Endothelial cell of hepatic sinusoid (primary cell): ENCODE results near the gene CYP2W1.

ENCODE experiments used
- in situ Hi-C: cut with HindIII; loops from 2 replicates; pipeline ENCODE4 v1.10.0; 2017; ENCODE audit warnings: low sequenced_read_pairs

CYP2W1 gene

GRCh38 chr7:978416-979091 lies 4.4 kb upstream of the CYP2W1 start:
- in situ Hi-C loops: no loop called here

- in situ Hi-C loops: no loop called here
These were observed 3.8 kb upstream of the CYP2W1 start for GRCh38 chr7:979151-979550.

GRCh38 chr7:979886-980571 lies 3.0 kb upstream of the CYP2W1 start:
- in situ Hi-C loops: no loop called here

- in situ Hi-C loops: no loop called here
These were observed 1.0 kb upstream of the CYP2W1 start for GRCh38 chr7:981793-982510.

GRCh38 chr7:982511-983003 lies 424 bp upstream of the CYP2W1 start:
- in situ Hi-C loops: no loop called here

- in situ Hi-C loops: no loop called here
These were observed 663 bp downstream of the CYP2W1 start for GRCh38 chr7:983616-984071.

- in situ Hi-C loops: no loop called here
These were observed 1.6 kb downstream of the CYP2W1 start for GRCh38 chr7:984361-985126.

- in situ Hi-C loops: no loop called here
These were observed 2.1 kb downstream of the CYP2W1 start for GRCh38 chr7:985127-985416.

GRCh38 chr7:985915-986741 lies 3.1 kb downstream of the CYP2W1 start:
- in situ Hi-C loops: no loop called here

- in situ Hi-C loops: no loop called here
These were observed 4.1 kb downstream of the CYP2W1 start for GRCh38 chr7:986766-987751.

GRCh38 chr7:987909-988308 lies 4.9 kb downstream of the CYP2W1 start:
- in situ Hi-C loops: no loop called here

- in situ Hi-C loops: no loop called here
These were observed 5.5 kb downstream of the CYP2W1 start for GRCh38 chr7:988426-988911.

GRCh38 chr7:988963-989529 lies 6.1 kb downstream of the CYP2W1 start:
- in situ Hi-C loops: no loop called here

GRCh38 chr7:990352-990932 lies 7.5 kb downstream of the CYP2W1 start:
- in situ Hi-C loops: no loop called here

GRCh38 chr7:990933-991728 lies 8.2 kb downstream of the CYP2W1 start:
- in situ Hi-C loops: no loop called here

- in situ Hi-C loops: no loop called here
These were observed 9.0 kb downstream of the CYP2W1 start for GRCh38 chr7:991729-992656.
